SK-N-SH treated with all-trans-retinoic acid at 6 μM for 48 hours (cell line): ENCODE measurements around the gene TCFL5.

Experiments used
- ARNTL ChIP-seq: fragments of 450-650 bp; formaldehyde crosslinking; IDR thresholded peaks from 2 replicates; pipeline ENCODE4 v1.5.0; 2020; ENCODE audit warnings: low read depth, mild to moderate bottlenecking, moderate library complexity, borderline replicate concordance
- CREB5 ChIP-seq: fragments of 250-450 bp; sonication (Bioruptor Pico); IDR thresholded peaks from 2 replicates; pipeline ENCODE4 v1.5.1; 2020; ENCODE audit warnings: low read depth, mild to moderate bottlenecking, moderate library complexity
- CSRNP3 ChIP-seq: fragments of 250-450 bp; sonication (Bioruptor Pico); IDR thresholded peaks from 2 replicates; pipeline ENCODE4 v1.5.1; 2021; ENCODE audit warnings: mild to moderate bottlenecking, moderate library complexity
- ESRRG ChIP-seq: fragments of 250-450 bp; sonication (Bioruptor Pico); IDR thresholded peaks from 2 replicates; pipeline ENCODE4 v1.6.1; 2021; ENCODE audit warnings: mild to moderate bottlenecking
- RARB ChIP-seq: fragments of 250-450 bp; sonication (Bioruptor Pico); IDR thresholded peaks from 2 replicates; pipeline ENCODE4 v1.8.0; 2021; ENCODE audit warnings: mild to moderate bottlenecking, moderate library complexity
- SNAI2 ChIP-seq: fragments of 250-450 bp; sonication (Bioruptor Pico); IDR thresholded peaks from 2 replicates; pipeline ENCODE4 v1.5.0; 2020; ENCODE audit warnings: mild to moderate bottlenecking, moderate library complexity
- ZC3H10 ChIP-seq: fragments of 250-450 bp; sonication (Bioruptor Pico); IDR thresholded peaks from 2 replicates; pipeline ENCODE4 v1.5.1; 2021; ENCODE audit warnings: mild to moderate bottlenecking, moderate library complexity
- ZFP3 ChIP-seq: fragments of 250-450 bp; sonication (Bioruptor Pico); IDR thresholded peaks from 2 replicates; pipeline ENCODE4 v1.5.0; 2020; ENCODE audit warnings: mild to moderate bottlenecking, moderate library complexity
- ZFP30 ChIP-seq: fragments of 450-650 bp; formaldehyde crosslinking; IDR thresholded peaks from 2 replicates; pipeline ENCODE4 v1.5.0; 2022; ENCODE audit warnings: mild to moderate bottlenecking, moderate library complexity
- ZNF8 ChIP-seq: fragments of 450-650 bp; formaldehyde crosslinking; IDR thresholded peaks from 2 replicates; pipeline ENCODE4 v1.5.0; 2020; ENCODE audit warnings: mild to moderate bottlenecking, moderate library complexity
- TF ChIP-seq, protein P1 (sequence below): fragments of 250-450 bp; sonication (Bioruptor Pico); IDR thresholded peaks from 2 replicates; pipeline ENCODE4 v1.8.0; 2020; ENCODE audit warnings: mild to moderate bottlenecking, moderate library complexity, borderline replicate concordance

DNA sequence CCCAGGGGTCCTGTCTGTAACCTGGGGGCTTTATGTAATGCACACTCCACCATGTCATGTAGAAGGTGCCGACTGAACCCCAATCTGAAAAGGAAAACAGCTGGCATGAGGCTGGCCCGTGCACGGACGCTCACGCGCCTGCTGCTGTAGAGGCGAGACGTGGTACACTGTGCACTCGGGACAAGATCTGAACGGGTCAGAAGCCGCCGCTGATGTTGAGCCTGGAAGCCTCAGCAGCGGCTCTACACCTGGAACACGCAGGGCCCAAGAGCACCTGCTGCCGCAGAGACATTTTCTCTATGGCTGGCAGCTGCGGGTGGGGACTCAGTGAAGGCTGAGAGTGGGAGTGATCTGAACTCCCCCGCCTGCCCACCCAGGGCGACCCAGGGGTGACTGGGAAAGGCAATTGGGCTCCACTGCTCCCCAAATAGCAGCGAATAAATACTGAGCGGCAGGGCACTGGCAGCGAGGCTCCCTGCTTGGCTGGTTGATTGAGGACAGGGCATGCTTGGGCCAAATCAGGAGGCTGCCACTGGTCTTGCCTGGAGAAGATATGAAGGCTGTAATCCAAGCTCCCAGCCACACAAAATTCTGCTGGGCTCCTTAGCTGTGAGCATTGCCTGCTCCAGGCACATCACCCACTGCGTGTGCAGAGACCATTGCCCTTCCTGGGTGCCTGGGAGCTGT, 59.5 kb downstream of the TCFL5 start:
- TF ChIP-seq, protein P1, sequence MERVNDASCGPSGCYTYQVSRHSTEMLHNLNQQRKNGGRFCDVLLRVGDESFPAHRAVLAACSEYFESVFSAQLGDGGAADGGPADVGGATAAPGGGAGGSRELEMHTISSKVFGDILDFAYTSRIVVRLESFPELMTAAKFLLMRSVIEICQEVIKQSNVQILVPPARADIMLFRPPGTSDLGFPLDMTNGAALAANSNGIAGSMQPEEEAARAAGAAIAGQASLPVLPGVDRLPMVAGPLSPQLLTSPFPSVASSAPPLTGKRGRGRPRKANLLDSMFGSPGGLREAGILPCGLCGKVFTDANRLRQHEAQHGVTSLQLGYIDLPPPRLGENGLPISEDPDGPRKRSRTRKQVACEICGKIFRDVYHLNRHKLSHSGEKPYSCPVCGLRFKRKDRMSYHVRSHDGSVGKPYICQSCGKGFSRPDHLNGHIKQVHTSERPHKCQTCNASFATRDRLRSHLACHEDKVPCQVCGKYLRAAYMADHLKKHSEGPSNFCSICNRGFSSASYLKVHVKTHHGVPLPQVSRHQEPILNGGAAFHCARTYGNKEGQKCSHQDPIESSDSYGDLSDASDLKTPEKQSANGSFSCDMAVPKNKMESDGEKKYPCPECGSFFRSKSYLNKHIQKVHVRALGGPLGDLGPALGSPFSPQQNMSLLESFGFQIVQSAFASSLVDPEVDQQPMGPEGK (CRISPR knock-in tag) = no peak
- TF ChIP-seq ZNF8 (CRISPR knock-in tag) (no peak), ARNTL (CRISPR knock-in tag) (no peak), SNAI2 (CRISPR knock-in tag) (no peak), ZFP30 (CRISPR knock-in tag) (no peak), CSRNP3 (no peak), RARB (CRISPR knock-in tag) (no peak), CREB5 (CRISPR knock-in tag) (no peak), ZC3H10 (CRISPR knock-in tag) (no peak), ZFP3 (CRISPR knock-in tag) (no peak), ESRRG (no peak)
